HepG2 (cell line): ENCODE measurements around the gene SAA1. TPM values are rescaled to one million over a fixed set of nuclear protein-coding genes. Genes with fewer than 3 reads are reported as not detected.

Experiments used
- CCAR2 ChIP-seq: fragments of 200-400 bp; formaldehyde crosslinking; optimal IDR thresholded peaks from 2 replicates; pipeline ENCODE3; 2018; ENCODE audit warnings: low read depth, mild to moderate bottlenecking, low read length, moderate library complexity
- CEBPG ChIP-seq: IDR thresholded peaks from 2 replicates; pipeline ENCODE4 v1.6.1; 2016
- CEBPZ ChIP-seq: IDR thresholded peaks from 2 replicates; pipeline ENCODE4 v1.6.1; 2012; ENCODE audit warnings: low read length, improper control_type of control experiment
- CTCF ChIP-seq: sonication (generic); formaldehyde crosslinking; IDR thresholded peaks from 2 replicates; pipeline ENCODE4 v1.5.0; 2020; ENCODE audit warnings: mild to moderate bottlenecking, missing genetic modification reagents, moderate library complexity
- ETV5 ChIP-seq: IDR thresholded peaks from 2 replicates; pipeline ENCODE4 v1.6.1; 2018; ENCODE audit warnings: missing biosample characterization, missing genetic modification reagents, inconsistent platforms, borderline replicate concordance
- IKZF4 ChIP-seq: sonication (generic); formaldehyde crosslinking; IDR thresholded peaks from 2 replicates; pipeline ENCODE4 v1.5.1; 2020; ENCODE audit warnings: borderline replicate concordance, mild to moderate bottlenecking, low read depth, missing genetic modification reagents; ENCODE audit errors: not compliant biosample characterization
- NFAT5 ChIP-seq: sonication (generic); formaldehyde crosslinking; IDR thresholded peaks from 2 replicates; pipeline ENCODE4 v1.4.0; 2020; ENCODE audit warnings: missing genetic modification reagents
- NFRKB ChIP-seq: fragments of 450-650 bp; IDR thresholded peaks from 2 replicates; pipeline ENCODE4 v1.6.1; 2017
- SOX6 ChIP-seq, 2 experiments: fragments of 450-650 bp in 1 of 2; sonication (generic) in 1 of 2; formaldehyde crosslinking in 1 of 2; IDR thresholded peaks; 2 replicates each; pipeline versions ENCODE4 v1.4.0 to v1.6.1; 2017 to 2020; ENCODE audit warnings: antibody characterized with exemption in 1 of 2, mild to moderate bottlenecking in 1 of 2, missing genetic modification reagents in 1 of 2
- TEAD3 ChIP-seq: optimal IDR thresholded peaks from 2 replicates; pipeline ENCODE3; 2016; ENCODE audit warnings: borderline replicate concordance
- ZC3H4 ChIP-seq: sonication (generic); formaldehyde crosslinking; IDR thresholded peaks from 2 replicates; pipeline ENCODE4 v1.4.0; 2020; ENCODE audit warnings: missing genetic modification reagents, borderline replicate concordance
- ZIK1 ChIP-seq: sonication (generic); formaldehyde crosslinking; IDR thresholded peaks from 2 replicates; pipeline ENCODE4 v1.5.0; 2020; ENCODE audit warnings: mild to moderate bottlenecking, low read depth, missing genetic modification reagents, borderline replicate concordance
- ZNF451 ChIP-seq: sonication (generic); formaldehyde crosslinking; IDR thresholded peaks from 2 replicates; pipeline ENCODE4 v1.5.0; 2020; ENCODE audit warnings: mild to moderate bottlenecking, missing genetic modification reagents
- ZNF629 ChIP-seq: sonication (generic); formaldehyde crosslinking; conservative IDR thresholded peaks from 2 replicates; pipeline ENCODE4 v1.5.0; 2020; ENCODE audit warnings: missing genetic modification reagents
- ZNF792 ChIP-seq: IDR thresholded peaks from 2 replicates; pipeline ENCODE4 v1.6.1; 2016
- polyA plus RNA-seq, 8 experiments: library from polyadenylated mRNA; depleted of rRNA in 3 of 8; stranded (reverse) in 7 of 8; unstranded in 1 of 8; fragments of >200 nt; fragmentation: Illumina TruSeq in 4 of 8; extraction: Trizol in 4 of 8; gene quantifications; 2 replicates each; pipeline versions ENCODE4 v1.2.1 to v1.2.3, GENCODE V29; 2011 to 2016; ENCODE audit warnings: low read depth in 4 of 8, missing spikeins in 1 of 8, mixed read lengths in 1 of 8; ENCODE audit not compliant: insufficient read depth in 1 of 8
- total RNA-seq, 5 experiments: library from RNA; depleted of rRNA; stranded (reverse); fragments of >200 nt; fragmentation: Illumina TruSeq; extraction: Trizol; gene quantifications; 2 replicates each; pipeline ENCODE4 v1.2.3, GENCODE V29; 2016; ENCODE audit warnings: low read depth in 1 of 5

Gene SAA1
- total and polyA plus RNA-seq, 2 of the 13 experiments (the other 11 are each of a cell fraction or from before 2014, with no cell fraction given) = not detected

- TF ChIP-seq NFAT5 (CRISPR knock-in tag) (no peak), ZNF451 (no peak), NFRKB (no peak), ZIK1 (CRISPR knock-in tag) (no peak), TEAD3 (peak; percentile 26), CEBPG (CRISPR knock-in tag) (peak; percentile 28; the same call in 1 of the 2 replicates), CEBPZ (no peak), IKZF4 (CRISPR knock-in tag) (peak; percentile 21), ZNF629 (no peak), ZNF792 (no peak), ETV5 (CRISPR knock-in tag) (peak; percentile 17; the same call in 1 of the 2 replicates), SOX6 (IDR thresholded peaks at IDR 0.05) (no peak), SOX6 (CRISPR knock-in tag; IDR thresholded peaks at IDR 0.05) (peak; percentile 36; the same call in 1 of the 2 replicates), CTCF (CRISPR knock-in tag) (peak; percentile 88), ZC3H4 (CRISPR knock-in tag) (no peak), CCAR2 (no peak)
Measured at GRCh38 chr11:18243783-18244362, 22.2 kb upstream of the SAA1 start (continued).
